GM11168 (cell line): ENCODE data around the gene FADS2.

Source experiments
- in situ Hi-C: fragments of 300-500 bp; cut with MboI; formaldehyde crosslinking; loops from one replicate; pipeline ENCODE4 v1.12.0; 2022; ENCODE audit warnings: low sequenced_read_pairs; ENCODE audit not compliant: unreplicated experiment

Gene FADS2

GRCh38 chr11:61841636-61842527 lies 13.8 kb downstream of the FADS2 start:
- in situ Hi-C loops, result no loop called here

GRCh38 chr11:61842528-61842820 lies 14.4 kb downstream of the FADS2 start:
- in situ Hi-C loops, result no loop called here

- in situ Hi-C loops, result no loop called here
These were observed 16.9 kb downstream of the FADS2 start for GRCh38 chr11:61844909-61845565.

- in situ Hi-C loops, result no loop called here
These were observed 18.4 kb downstream of the FADS2 start for GRCh38 chr11:61846362-61847020.

GRCh38 chr11:61847914-61848581 lies 19.9 kb downstream of the FADS2 start:
- in situ Hi-C loops, result no loop called here

- in situ Hi-C loops, result no loop called here
These were observed 20.5 kb downstream of the FADS2 start for GRCh38 chr11:61848631-61849030.

- in situ Hi-C loops, result no loop called here
These were observed 22.6 kb downstream of the FADS2 start for GRCh38 chr11:61850687-61851086.

- in situ Hi-C loops, result no loop called here
These were observed 23.2 kb downstream of the FADS2 start for GRCh38 chr11:61851113-61851899.

- in situ Hi-C loops, result no loop called here
These were observed 23.8 kb downstream of the FADS2 start for GRCh38 chr11:61851900-61852295.

- in situ Hi-C loops, result no loop called here
These were observed 25.6 kb downstream of the FADS2 start for GRCh38 chr11:61853698-61854169.

- in situ Hi-C loops, result no loop called here
These were observed 26.3 kb downstream of the FADS2 start for GRCh38 chr11:61854206-61854895.

- in situ Hi-C loops, result no loop called here
These were observed 27.0 kb downstream of the FADS2 start for GRCh38 chr11:61854966-61855714.

GRCh38 chr11:61855939-61856680 lies 28.0 kb downstream of the FADS2 start:
- in situ Hi-C loops, result no loop called here

- in situ Hi-C loops, result no loop called here
These were observed 32.2 kb downstream of the FADS2 start for GRCh38 chr11:61860054-61860903.

- in situ Hi-C loops, result no loop called here
These were observed 33.5 kb downstream of the FADS2 start for GRCh38 chr11:61861634-61862033.

GRCh38 chr11:61862714-61863547 lies 34.8 kb downstream of the FADS2 start:
- in situ Hi-C loops, result no loop called here
